A673 (cell line): ENCODE measurements around the gene CACNA2D1. TPM values are rescaled to one million over a fixed set of nuclear protein-coding genes. Genes with fewer than 3 reads are reported as not detected.
A peak's percentile ranks its signal among the peaks of the same experiment; 100 is the strongest.

Experiments used
- BruUV-seq: library from RNA; stranded (reverse); fragments of 400-500 nt; replicated peaks from 2 replicates; lab custom pipeline; 2021; lab: Mats Ljungman, UMichigan
- CTCF ChIA-PET: fragments of 300-600 bp; sonication (Branson Sonifier 250); formaldehyde crosslinking; loops from one replicate; lab custom pipeline; 2022; ENCODE audit warnings: antibody characterized with exemption; lab: Charles Lee
- POLR2A ChIA-PET: fragments of 300-600 bp; sonication (Branson Sonifier 250); formaldehyde crosslinking; loops from one replicate; lab custom pipeline; 2022; ENCODE audit warnings: antibody characterized with exemption; ENCODE audit not compliant: low non-redundant PET; lab: Charles Lee
- DNase-seq: peaks from one replicate; pipeline ENCODE4 v3.0.0-alpha.2; 2015; ENCODE audit warnings: low spot score
- H3K27ac ChIP-seq: fragments of 200-600 bp; sonication (generic); 2 replicates; pipeline ENCODE4 v1.5.1; 2016; ENCODE audit warnings: mixed run types, low read depth, mild to moderate bottlenecking, mixed read lengths, antibody characterized with exemption, low read length; ENCODE audit not compliant: poor library complexity, severe bottlenecking
- H3K27me3 ChIP-seq: fragments of 200-600 bp; sonication (generic); replicated peaks from 2 replicates; pipeline ENCODE4 v1.6.1; 2017; ENCODE audit warnings: mixed run types, low read depth, mild to moderate bottlenecking, mixed read lengths, antibody characterized with exemption, low read length; ENCODE audit not compliant: insufficient read depth, poor library complexity
- H3K36me3 ChIP-seq: fragments of 200-600 bp; sonication (generic); 2 replicates; pipeline ENCODE4 v1.6.1; 2016; ENCODE audit warnings: mixed run types, mild to moderate bottlenecking, mixed read lengths, antibody characterized with exemption, low read length; ENCODE audit not compliant: insufficient read depth, poor library complexity, severe bottlenecking
- H3K4me1 ChIP-seq: fragments of 200-600 bp; sonication (generic); 2 replicates; pipeline ENCODE4 v1.6.1; 2017; ENCODE audit warnings: mixed run types, mild to moderate bottlenecking, mixed read lengths, antibody characterized with exemption, low read length; ENCODE audit not compliant: insufficient read depth, poor library complexity, severe bottlenecking
- H3K4me3 ChIP-seq: fragments of 200-600 bp; sonication (generic); 2 replicates; pipeline ENCODE4 v1.5.1; 2016; ENCODE audit warnings: low read depth, mixed run types, mild to moderate bottlenecking, mixed read lengths, low read length; ENCODE audit not compliant: poor library complexity, severe bottlenecking
- H3K9me3 ChIP-seq: fragments of 200-600 bp; sonication (generic); 2 replicates; pipeline ENCODE4 v1.6.1; 2016; ENCODE audit warnings: mixed run types, low read depth, mild to moderate bottlenecking, mixed read lengths, antibody characterized with exemption, low read length; ENCODE audit not compliant: poor library complexity, severe bottlenecking
- EZH2 ChIP-seq: fragments of 200-600 bp; sonication (generic); IDR thresholded peaks from 2 replicates; pipeline ENCODE4 v1.6.1; 2017; ENCODE audit warnings: borderline replicate concordance, low read depth, mild to moderate bottlenecking, mixed read lengths, antibody characterized with exemption, low read length; ENCODE audit not compliant: poor library complexity, severe bottlenecking
- intact Hi-C: fragments of 100-400 bp; cut with micrococcal nuclease; formaldehyde crosslinking; loops from one replicate; pipeline ENCODE4 v1.10.0; 2022; ENCODE audit not compliant: unreplicated experiment
- total RNA-seq: library from RNA; stranded (reverse); gene quantifications from 2 replicates; pipeline ENCODE4 v1.2.3, GENCODE V29; 2021
- TF ChIP-seq, protein P1 (sequence below): fragments of 300-800, 200-600 bp; sonication (generic); conservative IDR thresholded peaks from 2 replicates; pipeline ENCODE4 v1.5.1; 2017; ENCODE audit warnings: low read depth, mild to moderate bottlenecking, antibody characterized with exemption, low read length, moderate library complexity, mixed read lengths

The CACNA2D1 gene
- total RNA-seq, 1 experiment from 2014 or later = 49.1 TPM

DNA sequence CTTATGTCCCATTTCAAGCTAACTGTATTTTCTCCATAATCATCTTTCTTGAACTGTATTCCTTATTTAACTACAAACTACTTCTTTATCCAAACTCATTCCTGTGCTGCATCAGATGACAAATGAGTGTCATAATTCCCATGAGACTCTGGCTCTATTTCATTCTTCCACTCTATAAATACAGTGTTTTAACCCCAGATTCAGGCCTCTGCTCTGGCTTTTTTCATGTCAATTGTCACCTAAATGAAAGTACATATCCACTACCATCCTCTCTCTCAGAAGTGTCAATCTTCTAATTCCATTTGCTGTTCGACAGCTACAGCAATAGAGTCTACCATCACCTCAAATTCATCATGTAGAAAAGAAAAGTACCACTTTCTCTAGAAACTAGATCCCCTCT is 172.7 kb downstream of the CACNA2D1 start:
- BruUV-seq = no TSS peak
- H3K27ac ChIP-seq = no peak overlapping the region
- DNase-seq = no peak
- no peaks in the 10 kb centered on the region for H3K27me3 ChIP-seq
- no peaks in the 10 kb centered on the region for H3K36me3 ChIP-seq
- no peaks in the 10 kb centered on the region for H3K9me3 ChIP-seq
- H3K4me1 ChIP-seq = peaks cover 14% of the 10 kb centered on the region
- no peak for TF ChIP-seq EZH2
- TF ChIP-seq, protein P1, sequence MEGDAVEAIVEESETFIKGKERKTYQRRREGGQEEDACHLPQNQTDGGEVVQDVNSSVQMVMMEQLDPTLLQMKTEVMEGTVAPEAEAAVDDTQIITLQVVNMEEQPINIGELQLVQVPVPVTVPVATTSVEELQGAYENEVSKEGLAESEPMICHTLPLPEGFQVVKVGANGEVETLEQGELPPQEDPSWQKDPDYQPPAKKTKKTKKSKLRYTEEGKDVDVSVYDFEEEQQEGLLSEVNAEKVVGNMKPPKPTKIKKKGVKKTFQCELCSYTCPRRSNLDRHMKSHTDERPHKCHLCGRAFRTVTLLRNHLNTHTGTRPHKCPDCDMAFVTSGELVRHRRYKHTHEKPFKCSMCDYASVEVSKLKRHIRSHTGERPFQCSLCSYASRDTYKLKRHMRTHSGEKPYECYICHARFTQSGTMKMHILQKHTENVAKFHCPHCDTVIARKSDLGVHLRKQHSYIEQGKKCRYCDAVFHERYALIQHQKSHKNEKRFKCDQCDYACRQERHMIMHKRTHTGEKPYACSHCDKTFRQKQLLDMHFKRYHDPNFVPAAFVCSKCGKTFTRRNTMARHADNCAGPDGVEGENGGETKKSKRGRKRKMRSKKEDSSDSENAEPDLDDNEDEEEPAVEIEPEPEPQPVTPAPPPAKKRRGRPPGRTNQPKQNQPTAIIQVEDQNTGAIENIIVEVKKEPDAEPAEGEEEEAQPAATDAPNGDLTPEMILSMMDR = no peak
- POLR2A ChIA-PET = no interaction called here
- CTCF ChIA-PET = no interaction called here
- H3K4me3 ChIP-seq = no peak overlapping the region
- intact Hi-C loops = no loop called here

DNA sequence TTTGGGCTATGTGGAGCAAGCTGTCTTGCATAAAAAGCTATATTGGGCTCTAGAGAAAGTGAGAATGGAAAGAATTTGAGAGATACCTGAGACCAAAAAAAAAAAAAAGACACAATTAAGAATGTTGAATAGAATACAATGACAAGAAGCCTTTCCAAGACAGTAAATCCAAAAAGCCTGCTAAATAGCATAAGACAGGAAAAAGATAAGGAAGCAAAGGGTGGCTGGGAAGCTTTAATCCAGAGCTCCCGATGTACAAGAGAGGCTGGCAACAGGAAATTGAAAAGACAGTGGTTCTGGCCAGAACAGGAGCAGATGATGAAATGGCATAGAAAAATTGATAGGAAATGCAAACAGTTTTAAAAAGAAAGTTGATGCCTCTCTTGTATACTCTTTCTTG is 174.9 kb downstream of the CACNA2D1 start:
- CTCF ChIA-PET = no interaction called here
- intact Hi-C loops = no loop called here
- BruUV-seq = no TSS peak
- DNase-seq = no peak
- peak overlapping the region; percentile 38 for H3K27ac ChIP-seq
- no peaks in the 10 kb centered on the region for H3K27me3 ChIP-seq
- TF ChIP-seq, protein P1 = no peak
- TF ChIP-seq EZH2 = no peak
- no peaks in the 10 kb centered on the region for H3K36me3 ChIP-seq
- POLR2A ChIA-PET = no interaction called here
- H3K9me3 ChIP-seq = no peaks in the 10 kb centered on the region
- peaks cover 36% of the 10 kb centered on the region for H3K4me1 ChIP-seq
- no peak overlapping the region for H3K4me3 ChIP-seq

DNA sequence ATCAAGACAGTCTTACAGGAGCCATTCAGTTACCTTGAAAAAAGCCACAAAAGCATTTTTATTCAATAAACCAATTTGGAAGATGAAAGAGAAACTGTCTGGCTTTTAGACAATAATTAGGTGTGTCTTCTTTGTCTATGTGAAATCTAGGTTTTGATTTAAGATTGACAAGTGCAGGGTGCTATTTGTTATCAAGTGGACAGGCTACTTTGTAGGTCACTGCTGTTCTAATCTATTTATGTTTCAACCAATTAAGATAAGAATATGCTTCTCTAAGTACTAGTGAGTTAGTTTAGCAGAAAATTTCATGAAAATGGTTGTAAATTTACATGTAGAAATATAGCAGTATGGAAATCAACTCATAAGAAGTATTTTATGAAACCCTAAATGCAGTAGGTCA is 177.5 kb downstream of the CACNA2D1 start:
- no peaks in the 10 kb centered on the region for H3K36me3 ChIP-seq
- H3K9me3 ChIP-seq = no peaks in the 10 kb centered on the region
- BruUV-seq = no TSS peak
- TF ChIP-seq, protein P1 = no peak
- no peak for TF ChIP-seq EZH2
- H3K4me1 ChIP-seq = peaks cover 41% of the 10 kb centered on the region
- H3K27ac ChIP-seq = no peak overlapping the region
- no peaks in the 10 kb centered on the region for H3K27me3 ChIP-seq
- ChIA-PET CTCF (no interaction called here), POLR2A (no interaction called here)
- intact Hi-C loops = no loop called here
- no peak overlapping the region for H3K4me3 ChIP-seq
- no peak for DNase-seq
